Adipocyte (in vitro differentiated cells): ENCODE results near the gene MGAT5B.
A peak's percentile ranks its signal among the peaks of the same experiment; 100 is the strongest.

Source experiments
- DNase-seq: peaks from one replicate; pipeline ENCODE4 v3.0.0-alpha.2; 2015; ENCODE audit warnings: low read depth
- H3K27me3 ChIP-seq: replicated peaks from 2 replicates; pipeline ENCODE4 v1.7.0; 2013; ENCODE audit warnings: mild to moderate bottlenecking, low read length, moderate library complexity; ENCODE audit not compliant: control insufficient read depth, insufficient read depth
- H3K36me3 ChIP-seq: 2 replicates; pipeline ENCODE4 v1.7.0; 2013; ENCODE audit warnings: low read length, mild to moderate bottlenecking, moderate library complexity; ENCODE audit not compliant: control insufficient read depth, insufficient read depth, severe bottlenecking
- H3K4me1 ChIP-seq: 2 replicates; pipeline ENCODE4 v1.7.0; 2013; ENCODE audit warnings: mild to moderate bottlenecking, low read length, moderate library complexity; ENCODE audit not compliant: control insufficient read depth, insufficient read depth
- H3K4me3 ChIP-seq: 2 replicates; pipeline ENCODE4 v1.7.0; 2013; ENCODE audit warnings: mild to moderate bottlenecking, low read length, moderate library complexity
- H3K9ac ChIP-seq: 2 replicates; pipeline ENCODE4 v1.7.0; 2013; ENCODE audit warnings: mild to moderate bottlenecking, low read length, moderate library complexity
- H3K9me3 ChIP-seq: 2 replicates; pipeline ENCODE4 v1.7.0; 2013; ENCODE audit warnings: mild to moderate bottlenecking, low read length, moderate library complexity; ENCODE audit not compliant: control insufficient read depth

MGAT5B gene

GRCh38 chr17:76955191-76955590 lies 87.0 kb downstream of the MGAT5B start:
- no peak for DNase-seq
- no peaks in the 10 kb centered on the region for H3K9me3 ChIP-seq
- no peak overlapping the region for H3K4me3 ChIP-seq
- H3K4me1 ChIP-seq: peaks cover 4% of the 10 kb centered on the region
- H3K36me3 ChIP-seq: no peaks in the 10 kb centered on the region
- peaks cover 59% of the 10 kb centered on the region for H3K27me3 ChIP-seq
- no peak overlapping the region for H3K9ac ChIP-seq

- Histone ChIP-seq H3K36me3 (no peaks in the 10 kb centered on the region), H3K4me3 (no peak overlapping the region), H3K27me3 (peaks cover 62% of the 10 kb centered on the region), H3K9ac (no peak overlapping the region), H3K9me3 (no peaks in the 10 kb centered on the region), H3K4me1 (peaks cover 4% of the 10 kb centered on the region)
- DNase-seq: no peak
Observed at GRCh38 chr17:76956846-76957540, 88.8 kb downstream of the MGAT5B start.

- peaks cover 56% of the 10 kb centered on the region for H3K27me3 ChIP-seq
- peak; percentile 9 for DNase-seq
- no peaks in the 10 kb centered on the region for H3K36me3 ChIP-seq
- peaks cover 4% of the 10 kb centered on the region for H3K4me1 ChIP-seq
- no peaks in the 10 kb centered on the region for H3K9me3 ChIP-seq
- no peak overlapping the region for H3K9ac ChIP-seq
- no peak overlapping the region for H3K4me3 ChIP-seq
Observed at GRCh38 chr17:76957678-76958464, 89.7 kb downstream of the MGAT5B start.

- H3K9ac ChIP-seq: no peak overlapping the region
- H3K27me3 ChIP-seq: peaks cover 55% of the 10 kb centered on the region
- H3K4me3 ChIP-seq: no peak overlapping the region
- no peaks in the 10 kb centered on the region for H3K9me3 ChIP-seq
- H3K4me1 ChIP-seq: peaks cover 4% of the 10 kb centered on the region
- no peak for DNase-seq
- no peaks in the 10 kb centered on the region for H3K36me3 ChIP-seq
Observed at GRCh38 chr17:76958974-76959373, 90.8 kb downstream of the MGAT5B start.

GRCh38 chr17:76961869-76962268 lies 93.7 kb downstream of the MGAT5B start:
- no peaks in the 10 kb centered on the region for H3K36me3 ChIP-seq
- no peaks in the 10 kb centered on the region for H3K9me3 ChIP-seq
- no peak overlapping the region for H3K9ac ChIP-seq
- no peak for DNase-seq
- H3K4me3 ChIP-seq: no peak overlapping the region
- H3K27me3 ChIP-seq: peaks cover 53% of the 10 kb centered on the region
- H3K4me1 ChIP-seq: peaks cover 4% of the 10 kb centered on the region

GRCh38 chr17:76962858-76963257 lies 94.7 kb downstream of the MGAT5B start:
- Histone ChIP-seq H3K9me3 (no peaks in the 10 kb centered on the region), H3K27me3 (peaks cover 54% of the 10 kb centered on the region), H3K4me1 (peaks cover 1% of the 10 kb centered on the region), H3K36me3 (no peaks in the 10 kb centered on the region), H3K4me3 (no peak overlapping the region), H3K9ac (no peak overlapping the region)
- no peak for DNase-seq

- Histone ChIP-seq H3K9ac (no peak overlapping the region), H3K9me3 (no peaks in the 10 kb centered on the region), H3K27me3 (peaks cover 66% of the 10 kb centered on the region), H3K4me1 (peaks cover 4% of the 10 kb centered on the region), H3K4me3 (no peak overlapping the region), H3K36me3 (no peaks in the 10 kb centered on the region)
- no peak for DNase-seq
Observed at GRCh38 chr17:76966016-76966415, 97.8 kb downstream of the MGAT5B start.

GRCh38 chr17:76966486-76967181 lies 98.4 kb downstream of the MGAT5B start:
- Histone ChIP-seq H3K4me1 (peaks cover 4% of the 10 kb centered on the region), H3K9me3 (no peaks in the 10 kb centered on the region), H3K27me3 (peaks cover 69% of the 10 kb centered on the region), H3K4me3 (no peak overlapping the region), H3K9ac (no peak overlapping the region), H3K36me3 (no peaks in the 10 kb centered on the region)
- DNase-seq: no peak

GRCh38 chr17:76967762-76968161 lies 99.6 kb downstream of the MGAT5B start:
- Histone ChIP-seq H3K4me3 (no peak overlapping the region), H3K4me1 (peaks cover 4% of the 10 kb centered on the region), H3K36me3 (no peaks in the 10 kb centered on the region), H3K9me3 (no peaks in the 10 kb centered on the region), H3K27me3 (peaks cover 76% of the 10 kb centered on the region), H3K9ac (no peak overlapping the region)
- DNase-seq: no peak

- Histone ChIP-seq H3K9me3 (no peaks in the 10 kb centered on the region), H3K4me1 (peaks cover 4% of the 10 kb centered on the region), H3K9ac (no peak overlapping the region), H3K36me3 (no peaks in the 10 kb centered on the region), H3K4me3 (no peak overlapping the region), H3K27me3 (peaks cover 74% of the 10 kb centered on the region)
- DNase-seq: peak; percentile 7
Observed at GRCh38 chr17:76968707-76969597, 100.7 kb downstream of the MGAT5B start.
